Measurements from ENCODE around the gene VWDE. TPM values are rescaled to one million over a fixed set of nuclear protein-coding genes. Genes with fewer than 3 reads are reported as not detected.

VWDE gene
- total and polyA plus RNA-seq, 2 of the 8 experiments (the other 6 are each of a cell fraction or from before 2014, with no cell fraction given), result 11.0 to 21.2 TPM

- no peak for FAIRE-seq
- Histone ChIP-seq H3K23me2 (ENCODE audit: low read depth, low read length) (no peaks in the 10 kb centered on the region), H3K79me2 (ENCODE audit: control insufficient read depth in 1 of 2, insufficient read depth in 2 of 2, low read length in 2 of 2) (no peaks in the 10 kb centered on the region), H3K4me2 (ENCODE audit: insufficient read depth in 1 of 2, low read depth in 2 of 2, low read length in 2 of 2) (no peak overlapping the region), H4K20me1 (replicated peaks in 1 of 2; ENCODE audit: control insufficient read depth in 1 of 2, insufficient read depth in 2 of 2, low read length in 2 of 2) (no peaks in the 10 kb centered on the region), H3K27ac (ENCODE audit: low read depth, low read length) (no peak overlapping the region), H3K9ac (replicated peaks in 1 of 4; ENCODE audit: extremely low read depth in 1 of 4, low read depth in 3 of 4, low read length in 3 of 4) (no peak overlapping the region), H3K4me1 (replicated peaks in 1 of 4; ENCODE audit: control insufficient read depth in 3 of 4, insufficient read depth in 4 of 4, low read length in 3 of 4) (no peaks in the 10 kb centered on the region), H2BK15ac (ENCODE audit: low read length) (no peak overlapping the region), H3K4me3 (ENCODE audit: extremely low read depth in 1 of 4, insufficient read depth in 2 of 4, low read depth in 3 of 4, low read length in 4 of 4) (no peak overlapping the region), H2BK20ac (ENCODE audit: low read length) (no peak overlapping the region), H3K79me1 (ENCODE audit: low read depth, low read length) (no peaks in the 10 kb centered on the region), H3K18ac (ENCODE audit: extremely low read depth, low read length) (no peak overlapping the region), H3K4ac (replicated peaks; ENCODE audit: insufficient read length, low read depth, low read length) (no peak overlapping the region), H2BK12ac (ENCODE audit: low read depth, low read length) (no peak overlapping the region), H3K36me3 (ENCODE audit: control insufficient read depth in 2 of 4, insufficient read depth in 4 of 4, low read length in 3 of 4) (peaks cover 0 to 43% (median 17%) of the 10 kb centered on the region in 4 experiments; a peak in 6 of 8 replicates), H2BK5ac (ENCODE audit: low read depth, low read length) (no peak overlapping the region), H2BK120ac (replicated peaks; ENCODE audit: low read depth, low read length) (no peak overlapping the region), H4K91ac (replicated peaks; ENCODE audit: insufficient read length, low read length) (no peak overlapping the region), H2AFZ (ENCODE audit: low read length) (no peak overlapping the region), H4K8ac (ENCODE audit: extremely low read depth, insufficient read depth, low read length) (no peak overlapping the region), H4K5ac (ENCODE audit: insufficient read length, low read depth, low read length) (no peak overlapping the region), H3K56ac (replicated peaks; ENCODE audit: insufficient read length, low read depth, low read length) (no peak overlapping the region), H2AK5ac (ENCODE audit: low read depth, low read length) (no peak overlapping the region), H3K23ac (ENCODE audit: insufficient read length) (no peak overlapping the region), H3K9me3 (ENCODE audit: insufficient read depth in 2 of 2, low read depth in 1 of 2, low read length in 1 of 2) (no peaks in the 10 kb centered on the region), H3K14ac (ENCODE audit: insufficient read length) (no peak overlapping the region), H3K27me3 (replicated peaks in 1 of 4; ENCODE audit: control insufficient read depth in 3 of 4, extremely low read depth in 1 of 4, insufficient read depth in 3 of 4, low read length in 3 of 4) (no peaks in the 10 kb centered on the region)
- ChIA-PET CTCF (ENCODE audit: partially characterized antibody) (interaction anchor here (1.0 kb wide), 1 partner anchor 11 kb away, joined by 3 read pairs; no protein-coding TSS in a partner anchor), POLR2A (ENCODE audit: partially characterized antibody) (interaction anchor here (1.0 kb wide), 1 partner anchor 11 kb away, joined by 4 read pairs; no protein-coding TSS in a partner anchor)
- no peak for DNase-seq (ENCODE audit: low read depth in 1 of 2, low spot score in 2 of 2)
- 92% methylated on average over 5 of the region's 5 CpGs; no CpG with 5 or more reads in 1 of the 2 experiments for WGBS, 2 experiments (ENCODE audit: extremely low coverage in 1 of 2, insufficient coverage in 1 of 2, insufficient read length in 1 of 2, insufficient replicate concordance in 2 of 2, low coverage in 1 of 2, low lambda C conversion rate in 2 of 2, missing lambda C conversion rate in 1 of 2)
- TF ChIP-seq SIN3A (conservative IDR thresholded peaks at IDR 0.05 in 1 of 2, IDR thresholded peaks at IDR 0.05 in 1 of 2; ENCODE audit: low read depth in 1 of 2, low read length in 2 of 2), result no peak
- TF ChIP-seq HDAC6 (IDR thresholded peaks at IDR 0.05; ENCODE audit: low read depth, low read length), result no peak
- TF ChIP-seq BCL11A (IDR thresholded peaks at IDR 0.05; ENCODE audit: low read depth in 2 of 2, low read length in 2 of 2), result no peak
- no peak for TF ChIP-seq ZNF274 (IDR thresholded peaks at IDR 0.05; ENCODE audit: borderline replicate concordance, extremely low read depth, low read length)
- no peak for TF ChIP-seq CBX8 (IDR thresholded peaks at IDR 0.05; ENCODE audit: borderline replicate concordance, low read depth, low read length)
- no peak for TF ChIP-seq USF2 (IDR thresholded peaks at IDR 0.05; ENCODE audit: low read length)
- no peak for TF ChIP-seq SP1 (IDR thresholded peaks at IDR 0.05; ENCODE audit: low read depth, low read length)
Measured at GRCh38 chr7:12373580-12374263, 29.9 kb downstream of the VWDE start.

All from H1 (cell line).